HG02852 (cell line): ENCODE results near the gene KLHL12.

ENCODE experiments used
- ATAC-seq: cut with Tn5 transposase; IDR thresholded peaks from one replicate; pipeline ENCODE4 v1.9.1; 2021; ENCODE audit warnings: mild to moderate bottlenecking, moderate library complexity; ENCODE audit not compliant: unreplicated experiment

Gene KLHL12

GRCh38 chr1:202888531-202889360, 38.3 kb downstream of the KLHL12 start, which contains the start of gene RABIF:
TSS of gene RABIF (minus strand) at chr1:202889149. CDS start at chr1:202889098, 51 bp downstream.
- peak; percentile 88 for ATAC-seq

- ATAC-seq: no peak
Observed at GRCh38 chr1:202888221-202888530, 38.9 kb downstream of the KLHL12 start.

GRCh38 chr1:202880961-202881460, 46.0 kb downstream of the KLHL12 start:
- no peak for ATAC-seq

DNA sequence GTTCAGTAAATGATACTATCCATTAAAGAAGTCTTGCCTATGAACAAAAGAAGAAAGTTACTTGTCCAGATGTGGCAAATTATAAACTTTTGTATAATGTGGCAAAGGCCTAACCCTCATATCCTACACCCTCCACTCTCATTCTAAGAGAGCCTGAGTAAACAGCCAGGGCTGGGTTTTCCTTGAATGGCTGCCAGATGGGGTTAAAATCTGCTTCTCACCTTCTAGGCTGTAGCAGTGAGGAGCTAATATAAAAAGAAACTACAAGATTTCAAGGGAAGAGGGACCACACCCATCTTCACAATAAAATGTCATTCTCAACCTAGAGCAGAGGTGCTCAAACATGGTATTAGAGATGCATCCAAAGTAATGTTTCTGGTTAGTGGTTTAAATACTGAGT, 47.0 kb downstream of the KLHL12 start:
- ATAC-seq: no peak

DNA sequence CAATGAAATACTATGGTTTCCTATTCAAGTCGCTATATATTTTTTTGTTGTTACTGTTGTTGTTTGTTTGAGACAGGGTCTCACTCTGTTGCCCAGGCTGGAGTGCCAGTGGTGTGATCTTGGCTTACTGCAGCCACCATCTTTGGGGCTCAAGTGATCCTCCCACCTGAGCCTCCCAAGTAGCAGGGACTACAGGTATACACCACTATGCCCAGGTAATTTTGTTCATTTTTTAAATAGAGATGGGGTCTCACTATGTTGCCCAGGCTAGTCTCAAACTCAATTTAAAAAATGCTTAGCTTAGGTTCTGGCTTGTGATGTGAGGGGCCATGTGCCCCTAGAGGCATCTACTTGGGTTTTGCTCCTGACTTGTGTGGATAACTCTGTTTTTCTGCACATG, 47.9 kb downstream of the KLHL12 start:
- ATAC-seq: no peak

DNA sequence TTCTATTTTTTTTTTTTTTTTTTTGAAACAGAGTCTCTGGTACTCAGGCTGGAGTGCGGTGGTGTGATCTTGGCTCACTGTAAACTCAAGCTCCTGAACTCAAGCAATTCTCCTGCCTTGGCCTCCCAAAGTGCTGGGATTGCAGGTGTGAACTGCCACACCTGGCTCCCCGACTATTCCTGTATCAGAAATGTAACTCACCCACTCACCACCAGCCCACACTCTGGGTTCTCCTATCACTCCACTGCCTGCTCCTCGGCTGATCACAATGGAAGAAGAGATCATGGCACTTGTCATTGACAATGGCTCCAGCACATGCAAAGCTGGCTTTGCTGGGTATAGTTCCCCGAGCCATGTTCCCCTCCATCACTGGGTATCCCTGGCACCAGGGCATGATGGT, 54.0 kb downstream of the KLHL12 start:
- ATAC-seq: no peak

GRCh38 chr1:202871367-202871766, 55.7 kb downstream of the KLHL12 start:
- no peak for ATAC-seq

DNA sequence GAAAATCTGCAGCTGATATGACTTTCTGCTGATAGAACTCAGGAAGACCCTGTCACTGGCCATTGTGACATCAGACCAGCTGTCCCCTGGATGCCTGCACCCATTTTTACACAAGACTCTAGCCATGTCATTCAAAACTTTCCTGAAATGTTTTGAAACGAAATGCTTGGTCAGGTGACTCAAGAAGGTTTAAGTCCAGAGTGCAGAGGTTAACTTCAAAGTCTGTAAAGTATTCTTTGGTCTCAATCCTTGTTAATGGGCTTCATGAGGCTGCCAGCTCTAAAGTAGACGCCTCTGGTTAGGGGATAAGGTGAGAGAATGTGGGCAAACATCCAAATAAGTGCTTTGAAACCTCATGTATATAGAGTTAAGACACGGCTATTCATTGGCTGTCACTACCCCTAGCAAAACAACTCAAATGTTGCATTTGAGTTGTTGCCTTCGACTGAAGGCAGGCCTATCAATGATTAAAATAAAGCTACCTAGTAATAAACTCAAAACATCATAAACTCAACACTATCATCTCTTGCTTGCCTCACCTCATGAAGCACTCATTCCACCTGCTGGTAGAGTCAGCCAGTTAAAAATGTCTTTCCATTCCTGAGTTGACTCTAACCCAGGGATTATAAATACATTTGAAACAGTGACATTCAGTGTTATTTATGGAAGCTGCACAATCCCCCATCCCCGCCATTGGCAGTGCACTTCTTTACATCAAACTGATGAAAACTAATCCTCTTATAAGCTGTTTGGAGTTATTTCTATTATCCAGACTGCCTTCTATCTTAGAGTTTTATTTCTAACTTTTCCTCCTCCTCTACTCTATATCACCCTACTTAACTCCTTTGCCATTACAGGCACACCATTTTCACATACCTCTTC, 64.1 kb downstream of the KLHL12 start:
- no peak for ATAC-seq

GRCh38 chr1:202861420-202862132, 65.5 kb downstream of the KLHL12 start:
- peak; percentile 89 for ATAC-seq

DNA sequence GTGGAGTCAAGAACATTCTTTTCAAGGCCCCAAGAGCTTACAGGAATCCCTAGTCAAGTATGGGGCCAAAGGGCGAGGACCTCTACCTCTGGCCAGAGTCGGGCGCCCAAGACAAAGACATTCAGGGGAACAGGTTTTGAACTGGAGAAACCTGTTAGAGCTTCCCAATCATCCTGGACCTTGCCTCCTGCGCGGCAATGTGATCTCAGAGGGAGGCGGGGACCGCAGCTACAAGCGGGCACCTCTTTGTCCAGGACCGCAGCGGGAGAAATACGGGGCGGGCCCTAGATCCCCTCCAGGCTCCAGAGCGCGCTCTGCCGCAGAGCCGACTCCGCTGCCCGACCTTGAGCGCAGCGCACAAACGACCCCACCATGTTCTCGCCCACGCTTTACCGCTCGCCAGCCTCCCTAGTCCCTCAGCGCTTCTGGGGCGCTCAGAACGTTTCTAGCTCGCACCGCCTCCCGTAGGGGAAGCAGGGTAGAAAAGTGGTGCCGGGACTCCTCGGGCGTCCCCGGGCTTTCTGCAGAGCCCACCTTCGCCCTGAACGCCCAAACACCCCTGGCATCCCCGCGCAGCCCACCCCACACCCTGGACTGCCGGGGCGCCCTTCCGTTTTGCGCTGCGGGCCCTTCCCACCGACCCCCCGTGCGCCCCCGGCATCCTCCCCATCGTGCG, 66.2 kb downstream of the KLHL12 start:
- peak; percentile 42 for ATAC-seq

DNA sequence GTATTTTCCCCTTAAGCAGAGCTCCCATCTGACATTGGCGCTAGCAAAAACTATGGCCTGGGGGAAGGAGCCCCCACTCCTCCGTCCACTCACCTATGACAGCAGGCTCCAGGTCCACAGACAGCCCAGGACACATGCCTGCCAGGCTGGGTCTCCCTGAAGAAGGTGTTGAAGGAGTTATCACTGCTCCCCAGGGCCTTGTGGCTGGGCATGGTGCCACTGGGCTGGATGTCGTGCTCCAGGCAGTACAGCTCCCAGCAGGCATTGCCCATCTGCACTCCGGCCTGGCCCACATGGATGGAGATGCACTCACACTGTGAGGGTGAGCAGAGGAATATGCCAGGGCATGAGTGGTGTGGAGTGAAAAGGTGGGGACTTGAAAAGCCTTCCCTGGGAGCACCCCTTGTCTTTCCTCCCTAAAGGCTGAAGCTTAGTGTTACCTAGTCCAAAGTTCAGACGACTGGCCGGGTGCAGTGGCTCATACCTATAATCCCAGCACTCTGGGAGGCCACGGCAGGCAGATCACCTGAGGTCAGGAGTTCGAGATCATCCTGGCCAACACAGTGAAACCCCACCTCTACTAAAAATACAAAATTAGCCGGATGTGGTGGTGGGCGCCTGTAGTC, 68.1 kb downstream of the KLHL12 start:
- ATAC-seq: no peak

- ATAC-seq: no peak
Observed at GRCh38 chr1:202858331-202858730, 68.7 kb downstream of the KLHL12 start.

GRCh38 chr1:202857136-202857610, 69.9 kb downstream of the KLHL12 start:
- ATAC-seq: no peak

GRCh38 chr1:202856014-202856413, 71.0 kb downstream of the KLHL12 start:
- ATAC-seq: no peak

DNA sequence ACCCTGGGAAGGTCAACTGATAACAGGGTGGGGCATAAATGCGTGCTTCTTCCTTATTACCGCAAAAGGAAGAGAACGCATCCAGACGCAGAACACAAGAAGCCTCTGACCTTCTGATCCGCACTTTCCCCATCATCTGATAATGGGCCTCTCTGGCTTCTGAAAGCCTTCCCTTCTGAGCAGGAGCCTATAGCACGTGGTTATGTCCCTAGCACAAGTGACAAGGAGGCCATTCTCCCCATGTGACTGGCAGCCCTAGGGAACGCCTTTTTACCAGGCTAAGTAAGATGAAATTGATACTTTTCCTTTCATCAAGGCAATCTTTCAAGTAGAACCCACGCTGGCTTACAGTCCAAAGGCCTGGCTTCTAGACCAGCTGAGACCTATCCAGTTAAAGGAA, 72.2 kb downstream of the KLHL12 start:
- ATAC-seq: no peak

DNA sequence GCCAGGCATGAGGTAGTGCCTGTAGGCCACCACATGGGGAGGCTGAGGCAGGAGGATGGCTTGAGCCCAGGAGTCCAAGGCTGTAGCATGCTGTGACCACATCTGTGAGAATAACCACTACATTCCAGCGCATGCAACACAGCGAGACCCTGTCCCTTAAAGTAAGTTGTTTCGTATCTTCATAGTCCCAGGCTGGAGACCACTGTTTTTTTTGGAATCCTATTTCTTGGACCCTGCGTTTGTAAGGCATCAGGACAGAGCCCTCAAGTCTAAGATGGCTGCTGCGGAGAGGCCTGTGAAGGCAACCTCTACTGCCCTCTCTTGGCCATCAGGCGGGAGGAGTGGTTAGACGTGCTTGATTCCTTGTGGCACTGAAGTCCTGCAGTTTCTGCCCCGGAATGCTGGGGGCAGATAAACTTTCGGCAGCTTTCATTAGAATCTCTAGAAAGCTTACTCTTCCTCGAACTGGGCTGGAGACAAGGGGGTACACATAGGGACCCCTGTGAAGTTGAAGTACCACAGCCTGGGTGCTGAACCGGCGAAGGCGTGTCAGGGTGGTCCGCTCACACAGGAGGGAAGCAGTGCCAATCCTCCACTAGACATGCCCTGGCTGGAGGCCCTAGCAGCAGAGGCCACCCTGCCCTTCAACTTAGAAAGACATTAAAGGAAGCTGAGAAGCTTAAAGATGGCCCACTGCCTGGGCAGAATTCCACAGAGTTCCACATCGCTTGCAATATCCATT, 74.7 kb downstream of the KLHL12 start:
- no peak for ATAC-seq

DNA sequence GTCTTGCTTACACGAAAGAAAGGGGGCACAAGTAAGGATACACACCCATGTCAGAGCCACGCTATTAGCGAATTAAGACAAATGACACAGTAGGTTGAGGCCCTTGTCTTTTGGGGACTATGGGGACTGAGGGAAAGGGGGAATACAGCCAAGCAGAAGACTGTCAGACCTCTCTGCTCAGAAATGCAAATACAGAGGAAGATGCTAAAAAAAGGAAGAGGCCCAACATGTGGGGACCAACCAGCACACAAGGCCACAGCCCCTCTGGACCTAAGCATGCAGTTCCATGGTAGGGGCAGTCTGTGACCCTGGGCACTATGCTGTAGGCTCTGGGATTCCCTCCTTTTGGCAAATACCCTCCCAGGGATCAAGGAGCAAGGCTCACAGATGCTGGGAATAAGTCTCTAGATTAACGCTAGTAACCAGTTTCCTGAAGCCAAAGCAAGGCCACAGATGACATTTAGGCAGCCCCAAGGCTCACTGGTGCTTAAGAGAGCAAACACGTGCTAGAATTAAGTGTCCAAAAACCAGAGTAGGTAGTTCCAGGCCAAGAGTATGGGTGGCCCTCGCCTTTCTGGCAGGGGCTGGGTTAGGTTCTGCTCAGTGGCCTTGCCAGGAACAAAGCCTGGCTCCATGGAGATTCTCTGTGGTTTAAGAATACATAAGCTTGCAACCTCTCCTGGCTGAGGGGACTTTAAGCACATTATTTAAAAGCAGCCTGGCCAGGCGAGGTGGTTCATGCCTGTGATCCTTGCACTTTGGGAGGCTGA, 76.3 kb downstream of the KLHL12 start:
- ATAC-seq: no peak

DNA sequence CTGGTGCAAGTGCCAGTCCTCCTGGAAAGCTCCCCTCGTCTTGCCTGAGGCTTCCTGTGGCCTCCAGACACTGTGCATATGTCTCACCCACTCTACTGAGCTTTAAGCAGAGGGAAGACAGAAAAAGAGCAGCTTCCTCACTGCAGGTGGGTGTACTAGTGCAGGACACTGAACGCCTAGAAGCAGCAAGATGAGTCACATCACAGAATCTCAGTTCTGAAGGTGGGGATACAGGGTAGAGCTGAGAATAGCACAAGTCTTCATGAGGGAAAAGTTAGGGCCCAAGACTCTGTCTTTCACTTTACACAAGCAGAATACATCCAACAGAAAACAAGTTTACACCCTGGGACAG, 78.9 kb downstream of the KLHL12 start:
- ATAC-seq: peak; percentile 95

- ATAC-seq: no peak
Observed at GRCh38 chr1:202844935-202845334, 82.1 kb downstream of the KLHL12 start.
